SK-N-SH treated with all-trans-retinoic acid at 6 μM for 48 hours (cell line): ENCODE measurements around the gene SPAG7.

ENCODE experiments used
- ATAC-seq: fragments of 200-7000 bp; cut with Tn5 transposase; 3 replicates; pipeline ENCODE4 v1.9.1; 2020; ENCODE audit warnings: mild to moderate bottlenecking, moderate library complexity
- ARNTL ChIP-seq: fragments of 450-650 bp; formaldehyde crosslinking; IDR thresholded peaks from 2 replicates; pipeline ENCODE4 v1.5.0; 2020; ENCODE audit warnings: low read depth, mild to moderate bottlenecking, moderate library complexity, borderline replicate concordance
- BACH2 ChIP-seq: fragments of 250-450 bp; sonication (Bioruptor Pico); IDR thresholded peaks from 2 replicates; pipeline ENCODE4 v1.9.0; 2021; ENCODE audit warnings: mild to moderate bottlenecking, borderline replicate concordance
- CSDC2 ChIP-seq: fragments of 250-450 bp; sonication (Bioruptor Pico); IDR thresholded peaks from 2 replicates; pipeline ENCODE4 v1.5.0; 2020; ENCODE audit warnings: mild to moderate bottlenecking, moderate library complexity
- ESRRG ChIP-seq: fragments of 250-450 bp; sonication (Bioruptor Pico); IDR thresholded peaks from 2 replicates; pipeline ENCODE4 v1.6.1; 2021; ENCODE audit warnings: mild to moderate bottlenecking
- GLIS3 ChIP-seq: fragments of 250-450 bp; sonication (Bioruptor Pico); IDR thresholded peaks from 2 replicates; pipeline ENCODE4 v1.5.0; 2020; ENCODE audit warnings: mild to moderate bottlenecking, moderate library complexity
- ISL1 ChIP-seq: fragments of 250-450 bp; sonication (Bioruptor Pico); IDR thresholded peaks from 2 replicates; pipeline ENCODE4 v2.1.2; 2022; ENCODE audit warnings: mild to moderate bottlenecking, moderate library complexity
- OSR1 ChIP-seq: fragments of 250-450 bp; sonication (Bioruptor Pico); IDR thresholded peaks from 2 replicates; pipeline ENCODE4 v1.8.0; 2022; ENCODE audit warnings: moderate library complexity, mild to moderate bottlenecking, inconsistent platforms
- PPARA ChIP-seq: fragments of 250-450 bp; sonication (Bioruptor Pico); IDR thresholded peaks from 2 replicates; pipeline ENCODE4 v1.5.0; 2020; ENCODE audit warnings: mild to moderate bottlenecking, borderline replicate concordance
- RARB ChIP-seq: fragments of 250-450 bp; sonication (Bioruptor Pico); IDR thresholded peaks from 2 replicates; pipeline ENCODE4 v1.8.0; 2021; ENCODE audit warnings: mild to moderate bottlenecking, moderate library complexity
- SNAI2 ChIP-seq: fragments of 250-450 bp; sonication (Bioruptor Pico); IDR thresholded peaks from 2 replicates; pipeline ENCODE4 v1.5.0; 2020; ENCODE audit warnings: mild to moderate bottlenecking, moderate library complexity
- TCF4 ChIP-seq: fragments of 250-450 bp; sonication (Bioruptor Pico); IDR thresholded peaks from 2 replicates; pipeline ENCODE4 v1.8.0; 2021; ENCODE audit warnings: mild to moderate bottlenecking, moderate library complexity, borderline replicate concordance
- TSHZ2 ChIP-seq: fragments of 250-450 bp; sonication (Bioruptor Pico); IDR thresholded peaks from 2 replicates; pipeline ENCODE4 v1.5.0; 2020; ENCODE audit warnings: mild to moderate bottlenecking, moderate library complexity
- ZC3H10 ChIP-seq: fragments of 250-450 bp; sonication (Bioruptor Pico); IDR thresholded peaks from 2 replicates; pipeline ENCODE4 v1.5.1; 2021; ENCODE audit warnings: mild to moderate bottlenecking, moderate library complexity
- ZFP3 ChIP-seq: fragments of 250-450 bp; sonication (Bioruptor Pico); IDR thresholded peaks from 2 replicates; pipeline ENCODE4 v1.5.0; 2020; ENCODE audit warnings: mild to moderate bottlenecking, moderate library complexity
- ZFP30 ChIP-seq: fragments of 450-650 bp; formaldehyde crosslinking; IDR thresholded peaks from 2 replicates; pipeline ENCODE4 v1.5.0; 2022; ENCODE audit warnings: mild to moderate bottlenecking, moderate library complexity
- ZNF565 ChIP-seq: fragments of 450-650 bp; formaldehyde crosslinking; conservative IDR thresholded peaks from 2 replicates; pipeline ENCODE4 v1.5.0; 2020; ENCODE audit warnings: low read depth, mild to moderate bottlenecking, moderate library complexity
- ZNF70 ChIP-seq: fragments of 450-650 bp; formaldehyde crosslinking; IDR thresholded peaks from 2 replicates; pipeline ENCODE4 v1.5.0; 2020; ENCODE audit warnings: mild to moderate bottlenecking, moderate library complexity
- ZNF8 ChIP-seq: fragments of 450-650 bp; formaldehyde crosslinking; IDR thresholded peaks from 2 replicates; pipeline ENCODE4 v1.5.0; 2020; ENCODE audit warnings: mild to moderate bottlenecking, moderate library complexity
- TF ChIP-seq, protein P1 (sequence below): fragments of 250-450 bp; sonication (Bioruptor Pico); IDR thresholded peaks from 2 replicates; pipeline ENCODE4 v1.8.0; 2021; ENCODE audit warnings: low read depth, mild to moderate bottlenecking, moderate library complexity, borderline replicate concordance
- TF ChIP-seq, protein P2 (sequence below): fragments of 250-450 bp; sonication (Bioruptor Pico); IDR thresholded peaks from 2 replicates; pipeline ENCODE4 v1.8.0; 2020; ENCODE audit warnings: mild to moderate bottlenecking, moderate library complexity, borderline replicate concordance
- TF ChIP-seq, protein P3 (sequence below): fragments of 250-450 bp; sonication (Bioruptor Pico); IDR thresholded peaks from 2 replicates; pipeline ENCODE4 v1.5.1; 2021; ENCODE audit warnings: mild to moderate bottlenecking, moderate library complexity

Gene SPAG7

GRCh38 chr17:4997302-4998026 is 29.8 kb upstream of the SPAG7 start, which contains the start of the genes INCA1 and KIF1C:
TSS of gene INCA1 (minus strand) at chr17:4997522. CDS start at chr17:4994437, 3,085 bp downstream.
TSS of gene KIF1C (plus strand) at chr17:4997950. CDS start at chr17:5000247, 2,297 bp downstream.
- ATAC-seq = peak; percentile 95
- TF ChIP-seq ZFP30 (CRISPR knock-in tag) (no peak), RARB (CRISPR knock-in tag) (no peak), TSHZ2 (CRISPR knock-in tag) (no peak), ARNTL (CRISPR knock-in tag) (no peak), SNAI2 (CRISPR knock-in tag) (no peak), ESRRG (no peak), ZNF8 (no peak), GLIS3 (CRISPR knock-in tag) (no peak), ZNF565 (no peak), BACH2 (no peak), ISL1 (no peak), ZC3H10 (CRISPR knock-in tag) (no peak), CSDC2 (CRISPR knock-in tag) (no peak), TCF4 (CRISPR knock-in tag) (no peak)
- TF ChIP-seq, protein P1, sequence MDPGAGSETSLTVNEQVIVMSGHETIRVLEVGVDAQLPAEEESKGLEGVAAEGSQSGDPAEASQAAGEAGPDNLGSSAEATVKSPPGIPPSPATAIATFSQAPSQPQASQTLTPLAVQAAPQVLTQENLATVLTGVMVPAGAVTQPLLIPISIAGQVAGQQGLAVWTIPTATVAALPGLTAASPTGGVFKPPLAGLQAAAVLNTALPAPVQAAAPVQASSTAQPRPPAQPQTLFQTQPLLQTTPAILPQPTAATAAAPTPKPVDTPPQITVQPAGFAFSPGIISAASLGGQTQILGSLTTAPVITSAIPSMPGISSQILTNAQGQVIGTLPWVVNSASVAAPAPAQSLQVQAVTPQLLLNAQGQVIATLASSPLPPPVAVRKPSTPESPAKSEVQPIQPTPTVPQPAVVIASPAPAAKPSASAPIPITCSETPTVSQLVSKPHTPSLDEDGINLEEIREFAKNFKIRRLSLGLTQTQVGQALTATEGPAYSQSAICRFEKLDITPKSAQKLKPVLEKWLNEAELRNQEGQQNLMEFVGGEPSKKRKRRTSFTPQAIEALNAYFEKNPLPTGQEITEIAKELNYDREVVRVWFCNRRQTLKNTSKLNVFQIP (CRISPR knock-in tag) = no peak
- TF ChIP-seq, protein P2, sequence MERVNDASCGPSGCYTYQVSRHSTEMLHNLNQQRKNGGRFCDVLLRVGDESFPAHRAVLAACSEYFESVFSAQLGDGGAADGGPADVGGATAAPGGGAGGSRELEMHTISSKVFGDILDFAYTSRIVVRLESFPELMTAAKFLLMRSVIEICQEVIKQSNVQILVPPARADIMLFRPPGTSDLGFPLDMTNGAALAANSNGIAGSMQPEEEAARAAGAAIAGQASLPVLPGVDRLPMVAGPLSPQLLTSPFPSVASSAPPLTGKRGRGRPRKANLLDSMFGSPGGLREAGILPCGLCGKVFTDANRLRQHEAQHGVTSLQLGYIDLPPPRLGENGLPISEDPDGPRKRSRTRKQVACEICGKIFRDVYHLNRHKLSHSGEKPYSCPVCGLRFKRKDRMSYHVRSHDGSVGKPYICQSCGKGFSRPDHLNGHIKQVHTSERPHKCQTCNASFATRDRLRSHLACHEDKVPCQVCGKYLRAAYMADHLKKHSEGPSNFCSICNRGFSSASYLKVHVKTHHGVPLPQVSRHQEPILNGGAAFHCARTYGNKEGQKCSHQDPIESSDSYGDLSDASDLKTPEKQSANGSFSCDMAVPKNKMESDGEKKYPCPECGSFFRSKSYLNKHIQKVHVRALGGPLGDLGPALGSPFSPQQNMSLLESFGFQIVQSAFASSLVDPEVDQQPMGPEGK (CRISPR knock-in tag) = no peak
- TF ChIP-seq, protein P3, sequence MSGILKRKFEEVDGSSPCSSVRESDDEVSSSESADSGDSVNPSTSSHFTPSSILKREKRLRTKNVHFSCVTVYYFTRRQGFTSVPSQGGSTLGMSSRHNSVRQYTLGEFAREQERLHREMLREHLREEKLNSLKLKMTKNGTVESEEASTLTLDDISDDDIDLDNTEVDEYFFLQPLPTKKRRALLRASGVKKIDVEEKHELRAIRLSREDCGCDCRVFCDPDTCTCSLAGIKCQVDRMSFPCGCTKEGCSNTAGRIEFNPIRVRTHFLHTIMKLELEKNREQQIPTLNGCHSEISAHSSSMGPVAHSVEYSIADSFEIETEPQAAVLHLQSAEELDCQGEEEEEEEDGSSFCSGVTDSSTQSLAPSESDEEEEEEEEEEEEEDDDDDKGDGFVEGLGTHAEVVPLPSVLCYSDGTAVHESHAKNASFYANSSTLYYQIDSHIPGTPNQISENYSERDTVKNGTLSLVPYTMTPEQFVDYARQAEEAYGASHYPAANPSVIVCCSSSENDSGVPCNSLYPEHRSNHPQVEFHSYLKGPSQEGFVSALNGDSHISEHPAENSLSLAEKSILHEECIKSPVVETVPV = no peak

DNA sequence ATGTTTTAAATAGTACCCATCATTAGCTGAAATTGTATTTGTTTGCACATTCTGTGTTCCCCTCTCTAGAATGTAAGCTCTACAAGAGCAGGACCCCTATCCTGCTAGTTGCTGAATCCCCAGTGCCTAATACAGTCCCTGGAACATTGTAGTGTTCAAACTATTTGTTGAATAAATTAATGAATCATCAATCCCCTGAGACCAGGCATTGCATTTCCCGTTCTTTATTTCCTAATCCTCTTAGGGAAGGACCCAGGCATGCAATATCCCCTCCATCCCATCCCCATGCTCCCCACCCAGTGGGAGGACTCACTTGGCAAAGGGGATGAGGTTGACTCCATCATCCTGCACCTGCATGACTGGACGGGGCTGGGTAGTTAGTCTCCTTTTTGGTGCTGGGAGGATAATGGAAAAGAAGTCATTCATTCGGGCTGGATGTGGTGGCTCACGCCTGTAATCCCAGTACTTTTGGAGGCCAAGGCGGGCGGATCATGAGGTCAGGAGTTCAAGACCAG is 26.5 kb upstream of the SPAG7 start:
- TF ChIP-seq ZFP30 (CRISPR knock-in tag) = no peak
- TF ChIP-seq ZNF565 = no peak
- TF ChIP-seq CSDC2 (CRISPR knock-in tag) = no peak
- TF ChIP-seq ISL1 = no peak
- TF ChIP-seq, protein P2 (CRISPR knock-in tag) = no peak
- no peak for TF ChIP-seq TSHZ2 (CRISPR knock-in tag)
- TF ChIP-seq ARNTL (CRISPR knock-in tag) = no peak
- TF ChIP-seq ZNF8 = no peak
- no peak for TF ChIP-seq OSR1 (CRISPR knock-in tag)
- TF ChIP-seq PPARA (CRISPR knock-in tag) = no peak
- TF ChIP-seq GLIS3 (CRISPR knock-in tag) = no peak
- no peak for TF ChIP-seq RARB (CRISPR knock-in tag)
- TF ChIP-seq ESRRG = no peak
- TF ChIP-seq ZNF70 (CRISPR knock-in tag) = no peak
- no peak for TF ChIP-seq ZFP3 (CRISPR knock-in tag)
- TF ChIP-seq TCF4 (CRISPR knock-in tag) = no peak
- TF ChIP-seq, all 23 proteins: peak for 0
- no peak for ATAC-seq
